HepG2 (cell line): ENCODE measurements around the gene TLE1. TPM values are rescaled to one million over a fixed set of nuclear protein-coding genes. Genes with fewer than 3 reads are reported as not detected.

Experiments
- CEBPG ChIP-seq: IDR thresholded peaks from 2 replicates; pipeline ENCODE4 v1.6.1; 2016
- DNMT1 ChIP-seq: sonication (generic); formaldehyde crosslinking; IDR thresholded peaks from 2 replicates; pipeline ENCODE4 v1.5.1; 2020; ENCODE audit warnings: mild to moderate bottlenecking, missing genetic modification reagents
- DNMT3B ChIP-seq: conservative IDR thresholded peaks from 2 replicates; pipeline ENCODE4 v1.6.1; 2016; ENCODE audit warnings: missing biosample characterization, control low read depth
- ERF ChIP-seq: IDR thresholded peaks from 2 replicates; pipeline ENCODE4 v1.6.1; 2018; ENCODE audit warnings: missing biosample characterization, missing genetic modification reagents
- FIP1L1 ChIP-seq: fragments of 200-400 bp; formaldehyde crosslinking; IDR thresholded peaks from 2 replicates; pipeline ENCODE4 v1.6.1; 2018; ENCODE audit warnings: low read depth, mild to moderate bottlenecking, low read length, moderate library complexity, borderline replicate concordance; ENCODE audit not compliant: insufficient read depth
- FOSL2 ChIP-seq: sonication (generic); formaldehyde crosslinking; IDR thresholded peaks from 2 replicates; pipeline ENCODE4 v1.4.0; 2020; ENCODE audit warnings: missing genetic modification reagents
- HNRNPL ChIP-seq: fragments of 200-400 bp; formaldehyde crosslinking; IDR thresholded peaks from 2 replicates; pipeline ENCODE4 v1.6.1; 2017; ENCODE audit warnings: mild to moderate bottlenecking, low read depth, low read length
- HNRNPLL ChIP-seq: fragments of 200-400 bp; formaldehyde crosslinking; IDR thresholded peaks from 2 replicates; pipeline ENCODE4 v1.6.1; 2017; ENCODE audit warnings: mild to moderate bottlenecking, low read depth, low read length; ENCODE audit not compliant: poor library complexity, severe bottlenecking
- HOXA5 ChIP-seq: sonication (generic); formaldehyde crosslinking; IDR thresholded peaks from 2 replicates; pipeline ENCODE4 v1.4.0; 2020; ENCODE audit warnings: missing genetic modification reagents
- HOXD1 ChIP-seq: sonication (generic); formaldehyde crosslinking; IDR thresholded peaks from 2 replicates; pipeline ENCODE4 v1.5.0; 2020; ENCODE audit warnings: missing genetic modification reagents
- JDP2 ChIP-seq: sonication (generic); formaldehyde crosslinking; IDR thresholded peaks from 2 replicates; pipeline ENCODE4 v1.8.1; 2022; ENCODE audit warnings: missing genetic modification reagents, borderline replicate concordance
- KMT2A ChIP-seq: sonication (generic); formaldehyde crosslinking; IDR thresholded peaks from 2 replicates; pipeline ENCODE4 v1.4.0; 2020; ENCODE audit warnings: missing genetic modification reagents
- SMAD3 ChIP-seq: sonication (generic); formaldehyde crosslinking; IDR thresholded peaks from 2 replicates; pipeline ENCODE4 v1.4.0; 2020; ENCODE audit warnings: missing genetic modification reagents
- SMYD3 ChIP-seq: sonication (generic); formaldehyde crosslinking; IDR thresholded peaks from 2 replicates; pipeline ENCODE4 v1.8.1; 2023; ENCODE audit warnings: mild to moderate bottlenecking, missing genetic modification reagents
- ZBTB49 ChIP-seq: sonication (generic); formaldehyde crosslinking; IDR thresholded peaks from 2 replicates; pipeline ENCODE4 v1.4.0; 2020; ENCODE audit warnings: missing genetic modification reagents, borderline replicate concordance
- ZFP90 ChIP-seq: sonication (generic); formaldehyde crosslinking; IDR thresholded peaks from 2 replicates; pipeline ENCODE4 v1.8.0; 2022; ENCODE audit warnings: missing genetic modification reagents, mild to moderate bottlenecking, inconsistent platforms, borderline replicate concordance
- ZFY ChIP-seq: sonication (generic); formaldehyde crosslinking; IDR thresholded peaks from 2 replicates; pipeline ENCODE4 v1.4.0; 2020; ENCODE audit warnings: missing genetic modification reagents
- ZNF30 ChIP-seq: sonication (generic); formaldehyde crosslinking; IDR thresholded peaks from 2 replicates; pipeline ENCODE4 v1.5.0; 2020; ENCODE audit warnings: mild to moderate bottlenecking, missing genetic modification reagents
- ZNF563 ChIP-seq: sonication (generic); formaldehyde crosslinking; IDR thresholded peaks from 2 replicates; pipeline ENCODE4 v1.8.0; 2022; ENCODE audit warnings: mild to moderate bottlenecking, moderate library complexity, missing genetic modification reagents
- ZNF691 ChIP-seq: sonication (generic); formaldehyde crosslinking; IDR thresholded peaks from 2 replicates; pipeline ENCODE4 v1.4.0; 2020; ENCODE audit warnings: missing genetic modification reagents, low read depth, mild to moderate bottlenecking, borderline replicate concordance
- ZNF724P ChIP-seq: sonication (generic); formaldehyde crosslinking; IDR thresholded peaks from 2 replicates; pipeline ENCODE4 v1.8.0; 2022; ENCODE audit warnings: missing genetic modification reagents, borderline replicate concordance
- ZNF746 ChIP-seq: sonication (generic); formaldehyde crosslinking; IDR thresholded peaks from 2 replicates; pipeline ENCODE4 v1.8.0; 2022; ENCODE audit warnings: mild to moderate bottlenecking, missing genetic modification reagents
- ZNF772 ChIP-seq: sonication (generic); formaldehyde crosslinking; IDR thresholded peaks from 2 replicates; pipeline ENCODE4 v1.5.0; 2020; ENCODE audit warnings: mild to moderate bottlenecking, missing genetic modification reagents
- ZNF781 ChIP-seq: sonication (generic); formaldehyde crosslinking; IDR thresholded peaks from 2 replicates; pipeline ENCODE4 v1.5.1; 2020; ENCODE audit warnings: borderline replicate concordance, mild to moderate bottlenecking, missing genetic modification reagents; ENCODE audit errors: not compliant biosample characterization
- polyA plus RNA-seq, 8 experiments: library from polyadenylated mRNA; depleted of rRNA in 3 of 8; stranded (reverse) in 7 of 8; unstranded in 1 of 8; fragments of >200 nt; fragmentation: Illumina TruSeq in 4 of 8; extraction: Trizol in 4 of 8; gene quantifications; 2 replicates each; pipeline versions ENCODE4 v1.2.1 to v1.2.3, GENCODE V29; 2011 to 2016; ENCODE audit warnings: low read depth in 4 of 8, missing spikeins in 1 of 8, mixed read lengths in 1 of 8; ENCODE audit not compliant: insufficient read depth in 1 of 8
- total RNA-seq, 5 experiments: library from RNA; depleted of rRNA; stranded (reverse); fragments of >200 nt; fragmentation: Illumina TruSeq; extraction: Trizol; gene quantifications; 2 replicates each; pipeline ENCODE4 v1.2.3, GENCODE V29; 2016; ENCODE audit warnings: low read depth in 1 of 5
- TF ChIP-seq, protein P1 (sequence below): sonication (generic); formaldehyde crosslinking; IDR thresholded peaks from 2 replicates; pipeline ENCODE4 v1.9.0; 2021; ENCODE audit warnings: missing genetic modification reagents, borderline replicate concordance
- TF ChIP-seq, protein P2 (sequence below): sonication (generic); formaldehyde crosslinking; IDR thresholded peaks from 2 replicates; pipeline ENCODE4 v1.8.0; 2022; ENCODE audit warnings: mild to moderate bottlenecking, missing genetic modification reagents, moderate library complexity

The TLE1 gene
- total and polyA plus RNA-seq, 2 of the 13 experiments (the other 11 are each of a cell fraction or from before 2014, with no cell fraction given): 35.9 to 109 TPM

GRCh38 chr9:81535542-81536241 is 153.7 kb downstream of the TLE1 start (continued):
- TF ChIP-seq ZNF772 (CRISPR knock-in tag) (peak; percentile 56; the same call in 1 of the 2 replicates), HNRNPL (no peak), ZNF781 (CRISPR knock-in tag) (no peak), KMT2A (no peak), SMYD3 (CRISPR knock-in tag) (0 out of 2 replicates have a peak, but pooled peaks have one; percentile 51), ZNF563 (no peak), ZNF30 (CRISPR knock-in tag) (no peak), CEBPG (CRISPR knock-in tag) (peak; percentile 96), DNMT3B (no peak), FIP1L1 (no peak), JDP2 (no peak), ZBTB49 (CRISPR knock-in tag) (no peak), SMAD3 (peak; percentile 78), ZNF724P (CRISPR knock-in tag) (no peak), ZNF691 (peak; percentile 73; the same call in 1 of the 2 replicates), ZFY (no peak), HNRNPLL (no peak), ZNF746 (CRISPR knock-in tag) (no peak; the same call in 1 of the 2 replicates), HOXA5 (CRISPR knock-in tag) (peak; percentile 99), ZFP90 (CRISPR knock-in tag) (no peak), DNMT1 (CRISPR knock-in tag) (no peak), FOSL2 (CRISPR knock-in tag) (peak; percentile 93), HOXD1 (CRISPR knock-in tag) (peak; percentile 90), ERF (CRISPR knock-in tag) (peak; percentile 86)
- TF ChIP-seq, protein P1, sequence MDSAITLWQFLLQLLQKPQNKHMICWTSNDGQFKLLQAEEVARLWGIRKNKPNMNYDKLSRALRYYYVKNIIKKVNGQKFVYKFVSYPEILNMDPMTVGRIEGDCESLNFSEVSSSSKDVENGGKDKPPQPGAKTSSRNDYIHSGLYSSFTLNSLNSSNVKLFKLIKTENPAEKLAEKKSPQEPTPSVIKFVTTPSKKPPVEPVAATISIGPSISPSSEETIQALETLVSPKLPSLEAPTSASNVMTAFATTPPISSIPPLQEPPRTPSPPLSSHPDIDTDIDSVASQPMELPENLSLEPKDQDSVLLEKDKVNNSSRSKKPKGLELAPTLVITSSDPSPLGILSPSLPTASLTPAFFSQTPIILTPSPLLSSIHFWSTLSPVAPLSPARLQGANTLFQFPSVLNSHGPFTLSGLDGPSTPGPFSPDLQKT: no peak
- TF ChIP-seq, protein P2, sequence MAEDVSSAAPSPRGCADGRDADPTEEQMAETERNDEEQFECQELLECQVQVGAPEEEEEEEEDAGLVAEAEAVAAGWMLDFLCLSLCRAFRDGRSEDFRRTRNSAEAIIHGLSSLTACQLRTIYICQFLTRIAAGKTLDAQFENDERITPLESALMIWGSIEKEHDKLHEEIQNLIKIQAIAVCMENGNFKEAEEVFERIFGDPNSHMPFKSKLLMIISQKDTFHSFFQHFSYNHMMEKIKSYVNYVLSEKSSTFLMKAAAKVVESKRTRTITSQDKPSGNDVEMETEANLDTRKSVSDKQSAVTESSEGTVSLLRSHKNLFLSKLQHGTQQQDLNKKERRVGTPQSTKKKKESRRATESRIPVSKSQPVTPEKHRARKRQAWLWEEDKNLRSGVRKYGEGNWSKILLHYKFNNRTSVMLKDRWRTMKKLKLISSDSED (CRISPR knock-in tag): no peak
